Osteoblast (primary cell): ENCODE measurements around the gene DSE. TPM values are rescaled to one million over a fixed set of nuclear protein-coding genes. Genes with fewer than 3 reads are reported as not detected.

ENCODE experiments used
- DNase-seq: peaks from one replicate; pipeline ENCODE4 v3.0.0; 2011; ENCODE audit warnings: low spot score, mixed read lengths; ENCODE audit not compliant: insufficient read length; ENCODE audit errors: missing footprints
- H2AFZ ChIP-seq: 2 replicates; pipeline ENCODE4 v1.6.0; 2011; ENCODE audit warnings: mild to moderate bottlenecking, low read length
- H3K27ac ChIP-seq: 2 replicates; pipeline ENCODE4 v1.5.1; 2011; ENCODE audit warnings: mild to moderate bottlenecking, low read depth, low read length, moderate library complexity
- H3K27me3 ChIP-seq: 2 replicates; pipeline ENCODE4 v1.6.0; 2012; ENCODE audit warnings: mild to moderate bottlenecking, control low read depth, inconsistent platforms, low read length, moderate library complexity; ENCODE audit not compliant: insufficient read depth
- H3K36me3 ChIP-seq: 2 replicates; pipeline ENCODE4 v1.5.1; 2011; ENCODE audit warnings: mild to moderate bottlenecking, low read length, control low read depth, moderate library complexity; ENCODE audit not compliant: insufficient read depth
- H3K4me1 ChIP-seq: 2 replicates; pipeline ENCODE4 v1.5.1; 2011; ENCODE audit warnings: mild to moderate bottlenecking, low read length, control low read depth, moderate library complexity; ENCODE audit not compliant: insufficient read depth
- H3K4me2 ChIP-seq: 2 replicates; pipeline ENCODE4 v1.6.0; 2011; ENCODE audit warnings: mild to moderate bottlenecking, low read length; ENCODE audit not compliant: insufficient read depth
- H3K4me3 ChIP-seq: fragments of 200-600 bp; sonication (generic); 3 replicates; pipeline ENCODE4 v1.5.1; 2012; ENCODE audit warnings: mild to moderate bottlenecking, low read length, inconsistent platforms; ENCODE audit not compliant: insufficient read depth
- H3K79me2 ChIP-seq: 2 replicates; pipeline ENCODE4 v1.6.0; 2012; ENCODE audit warnings: mild to moderate bottlenecking, low read length, control low read depth, inconsistent platforms; ENCODE audit not compliant: insufficient read depth
- H3K9me3 ChIP-seq: 2 replicates; pipeline ENCODE4 v1.5.1; 2011; ENCODE audit warnings: low read depth, low read length, control low read depth
- H4K20me1 ChIP-seq: 2 replicates; pipeline ENCODE4 v1.6.0; 2012; ENCODE audit warnings: mild to moderate bottlenecking, low read length, control low read depth; ENCODE audit not compliant: insufficient read depth
- total RNA-seq: library from RNA; depleted of rRNA; stranded (reverse); fragments of >200 nt; gene quantifications from 2 replicates; pipeline ENCODE4 v1.2.3, GENCODE V29; 2012
- TF ChIP-seq, protein P1 (sequence below): IDR thresholded peaks from 2 replicates; pipeline ENCODE4 v1.5.1; 2011; ENCODE audit warnings: mild to moderate bottlenecking, low read depth, low read length, moderate library complexity; ENCODE audit errors: extremely low read depth

Gene DSE
- total RNA-seq, 1 donor: 193 TPM

DNA sequence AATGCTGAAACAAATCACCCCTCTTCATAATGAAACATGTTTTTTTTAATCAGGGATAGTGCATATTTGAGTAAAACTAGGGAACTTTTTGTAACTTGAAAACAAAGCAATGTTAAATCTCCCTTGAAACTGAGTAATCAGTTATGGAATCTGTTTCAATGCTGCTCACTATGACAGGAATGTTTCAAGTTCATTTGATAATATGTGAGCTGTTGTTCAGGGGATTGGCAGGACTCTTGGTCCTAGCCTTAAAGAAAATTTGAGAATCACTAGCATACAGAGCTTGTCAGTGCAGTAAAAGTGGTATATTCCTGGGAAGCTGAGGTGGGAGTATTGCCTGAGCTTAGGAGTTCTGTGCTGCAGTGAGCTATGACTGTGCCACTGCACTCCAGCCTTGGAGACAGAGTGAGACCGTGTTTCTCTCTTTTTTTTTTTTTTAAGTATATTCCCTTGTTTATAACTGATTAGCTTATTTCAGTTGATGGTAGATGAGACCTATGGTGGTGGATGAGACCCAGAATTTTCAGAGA lies 68.8 kb downstream of the DSE start:
- Histone ChIP-seq H3K4me2 (peak overlapping the region; percentile 32), H3K4me3 (no peak overlapping the region)
- TF ChIP-seq, protein P1, sequence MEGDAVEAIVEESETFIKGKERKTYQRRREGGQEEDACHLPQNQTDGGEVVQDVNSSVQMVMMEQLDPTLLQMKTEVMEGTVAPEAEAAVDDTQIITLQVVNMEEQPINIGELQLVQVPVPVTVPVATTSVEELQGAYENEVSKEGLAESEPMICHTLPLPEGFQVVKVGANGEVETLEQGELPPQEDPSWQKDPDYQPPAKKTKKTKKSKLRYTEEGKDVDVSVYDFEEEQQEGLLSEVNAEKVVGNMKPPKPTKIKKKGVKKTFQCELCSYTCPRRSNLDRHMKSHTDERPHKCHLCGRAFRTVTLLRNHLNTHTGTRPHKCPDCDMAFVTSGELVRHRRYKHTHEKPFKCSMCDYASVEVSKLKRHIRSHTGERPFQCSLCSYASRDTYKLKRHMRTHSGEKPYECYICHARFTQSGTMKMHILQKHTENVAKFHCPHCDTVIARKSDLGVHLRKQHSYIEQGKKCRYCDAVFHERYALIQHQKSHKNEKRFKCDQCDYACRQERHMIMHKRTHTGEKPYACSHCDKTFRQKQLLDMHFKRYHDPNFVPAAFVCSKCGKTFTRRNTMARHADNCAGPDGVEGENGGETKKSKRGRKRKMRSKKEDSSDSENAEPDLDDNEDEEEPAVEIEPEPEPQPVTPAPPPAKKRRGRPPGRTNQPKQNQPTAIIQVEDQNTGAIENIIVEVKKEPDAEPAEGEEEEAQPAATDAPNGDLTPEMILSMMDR: no peak

GRCh38 chr6:116443105-116443504 lies 72.4 kb downstream of the DSE start:
- H3K27me3 ChIP-seq: no peaks in the 10 kb centered on the region
- H3K4me3 ChIP-seq: no peak overlapping the region
- no peaks in the 10 kb centered on the region for H4K20me1 ChIP-seq
- H3K79me2 ChIP-seq: no peaks in the 10 kb centered on the region
- H3K27ac ChIP-seq: no peak overlapping the region
- no peaks in the 10 kb centered on the region for H3K36me3 ChIP-seq
- H3K4me2 ChIP-seq: peak overlapping the region; percentile 28
- no peaks in the 10 kb centered on the region for H3K9me3 ChIP-seq
- H2AFZ ChIP-seq: no peak overlapping the region
- DNase-seq: no peak
- TF ChIP-seq, protein P1: no peak
- peaks cover 58% of the 10 kb centered on the region for H3K4me1 ChIP-seq

More for the DNA sequence above, 68.8 kb downstream of the DSE start:
- DNase-seq: no peak
- H3K36me3 ChIP-seq: peaks cover 20% of the 10 kb centered on the region
- H3K9me3 ChIP-seq: no peaks in the 10 kb centered on the region
- no peaks in the 10 kb centered on the region for H3K27me3 ChIP-seq
- H4K20me1 ChIP-seq: no peaks in the 10 kb centered on the region
- H2AFZ ChIP-seq: no peak overlapping the region
- H3K4me1 ChIP-seq: peaks cover 47% of the 10 kb centered on the region
- H3K27ac ChIP-seq: peak overlapping the region; percentile 61
- H3K79me2 ChIP-seq: no peaks in the 10 kb centered on the region

DNA sequence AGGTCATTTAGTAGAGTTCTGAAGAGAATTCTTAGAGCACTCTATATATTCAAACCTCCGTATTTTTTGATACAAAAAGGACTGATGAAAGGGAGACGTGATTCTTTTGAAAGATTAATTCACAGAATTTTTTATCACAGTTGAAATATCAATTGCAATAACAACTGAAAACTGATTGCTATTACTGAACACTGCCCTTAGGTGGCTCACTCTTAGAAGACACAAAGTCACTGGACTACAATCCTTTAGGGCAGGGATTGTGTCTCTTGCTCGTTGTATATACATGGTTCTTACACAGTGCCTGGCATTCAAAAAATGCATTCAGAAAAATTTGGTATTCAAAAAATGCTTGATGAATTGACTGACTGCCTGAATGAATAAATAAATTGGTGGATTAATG lies 73.3 kb downstream of the DSE start:
- Histone ChIP-seq H3K4me1 (peaks cover 51% of the 10 kb centered on the region), H3K79me2 (no peaks in the 10 kb centered on the region), H3K27ac (peak overlapping the region; percentile 23)

DNA sequence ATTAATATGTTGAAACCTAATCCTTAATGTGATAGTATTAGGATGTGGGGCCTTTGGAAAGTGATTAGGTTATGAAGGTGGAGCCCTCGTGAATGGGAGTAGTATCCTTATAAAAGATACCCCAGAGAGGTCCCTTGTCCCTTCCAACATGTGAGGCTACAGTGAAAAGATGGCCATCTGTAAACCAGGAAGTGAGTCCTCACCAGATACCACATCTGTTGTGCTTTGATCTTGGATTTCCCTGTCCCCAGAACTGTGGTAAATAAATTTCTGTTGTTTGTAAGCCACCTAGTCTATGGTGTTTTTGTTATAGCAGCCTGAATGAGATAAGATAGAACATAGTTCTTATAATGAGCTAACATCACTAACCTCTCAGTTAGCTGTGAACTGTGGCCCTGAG lies 73.8 kb downstream of the DSE start:
- no peaks in the 10 kb centered on the region for H3K79me2 ChIP-seq
- peaks cover 46% of the 10 kb centered on the region for H3K4me1 ChIP-seq
- TF ChIP-seq, protein P1: no peak
- no peak overlapping the region for H2AFZ ChIP-seq
- H3K4me3 ChIP-seq: no peak overlapping the region
- peak overlapping the region; percentile 4 for H3K27ac ChIP-seq
- H3K36me3 ChIP-seq: no peaks in the 10 kb centered on the region
- no peak overlapping the region for H3K4me2 ChIP-seq
- no peaks in the 10 kb centered on the region for H3K27me3 ChIP-seq
- no peak for DNase-seq
- H3K9me3 ChIP-seq: no peaks in the 10 kb centered on the region
- H4K20me1 ChIP-seq: no peaks in the 10 kb centered on the region

More for the DNA sequence above, 73.3 kb downstream of the DSE start:
- Histone ChIP-seq H3K4me2 (no peak overlapping the region), H3K9me3 (no peaks in the 10 kb centered on the region), H4K20me1 (no peaks in the 10 kb centered on the region), H3K27me3 (no peaks in the 10 kb centered on the region), H3K4me3 (no peak overlapping the region), H3K36me3 (no peaks in the 10 kb centered on the region), H2AFZ (no peak overlapping the region)
- no peak for DNase-seq
- TF ChIP-seq, protein P1: peak; percentile 44
